Hepatocyte (in vitro differentiated cells): ENCODE measurements around the gene DNAJC8.

Source experiments
- CTCF ChIP-seq: fragments of 200-600 bp; sonication (generic); IDR thresholded peaks from 2 replicates; pipeline ENCODE4 v1.5.1; 2016; ENCODE audit warnings: antibody characterized with exemption, mild to moderate bottlenecking; ENCODE audit not compliant: poor library complexity
- EZH2phosphoT487 ChIP-seq: fragments of 200-600 bp; sonication (generic); IDR thresholded peaks from one replicate; pipeline ENCODE4 v1.6.1; 2018; ENCODE audit warnings: antibody characterized with exemption, mild to moderate bottlenecking, low read depth, moderate library complexity; ENCODE audit not compliant: unreplicated experiment, severe bottlenecking

GRCh38 chr1:28235755-28236655 lies 3.2 kb upstream of the DNAJC8 start, which contains the start of gene ATP5IF1:
- TF ChIP-seq CTCF (no peak), EZH2phosphoT487 (no peak)
